Adipose tissue (tissue), 3 donors: ENCODE measurements around the gene GNAQ. TPM values are rescaled to one million over a fixed set of nuclear protein-coding genes. Genes with fewer than 3 reads are reported as not detected.

ENCODE experiments used
- H3K27ac ChIP-seq: one replicate; pipeline ENCODE4 v1.5.1; 2013; ENCODE audit warnings: low read depth, low read length
- WGBS, 3 donors: extraction: QIAGEN DNeasy Blood & Tissue Kit; methylation state at CpG; one replicate each; pipeline ENCODE4 v1.1.7; 2013; 5-methylcytosine and 5-hydroxymethylcytosine counted together
- polyA plus RNA-seq, 3 donors: library from polyadenylated mRNA; stranded (reverse); fragments of 200-250 nt; gene quantifications; one replicate each; pipeline ENCODE4 v1.2.3, GENCODE V29; 2013
- donor health status: healthy with polysubstance abuse.
- donor health status: Bipolar disorder and iron deficiency.
- donor health status: healthy.

GNAQ gene
- polyA plus RNA-seq, 3 donors, result 6.3 to 24.9 (median 16.8) TPM

- no peak overlapping the region for H3K27ac ChIP-seq
- 42 to 78% (median 75%) methylated on average over 4 of the region's 4 CpGs for WGBS, 3 donors
These were observed 22.4 kb downstream of the GNAQ start for GRCh38 chr9:78009186-78009585.

- WGBS, 3 donors, result 22 to 50% (median 27%) methylated on average over 1 of the region's 1 CpG
- no peak overlapping the region for H3K27ac ChIP-seq
These were observed 24.9 kb downstream of the GNAQ start for GRCh38 chr9:78006734-78007133.

DNA sequence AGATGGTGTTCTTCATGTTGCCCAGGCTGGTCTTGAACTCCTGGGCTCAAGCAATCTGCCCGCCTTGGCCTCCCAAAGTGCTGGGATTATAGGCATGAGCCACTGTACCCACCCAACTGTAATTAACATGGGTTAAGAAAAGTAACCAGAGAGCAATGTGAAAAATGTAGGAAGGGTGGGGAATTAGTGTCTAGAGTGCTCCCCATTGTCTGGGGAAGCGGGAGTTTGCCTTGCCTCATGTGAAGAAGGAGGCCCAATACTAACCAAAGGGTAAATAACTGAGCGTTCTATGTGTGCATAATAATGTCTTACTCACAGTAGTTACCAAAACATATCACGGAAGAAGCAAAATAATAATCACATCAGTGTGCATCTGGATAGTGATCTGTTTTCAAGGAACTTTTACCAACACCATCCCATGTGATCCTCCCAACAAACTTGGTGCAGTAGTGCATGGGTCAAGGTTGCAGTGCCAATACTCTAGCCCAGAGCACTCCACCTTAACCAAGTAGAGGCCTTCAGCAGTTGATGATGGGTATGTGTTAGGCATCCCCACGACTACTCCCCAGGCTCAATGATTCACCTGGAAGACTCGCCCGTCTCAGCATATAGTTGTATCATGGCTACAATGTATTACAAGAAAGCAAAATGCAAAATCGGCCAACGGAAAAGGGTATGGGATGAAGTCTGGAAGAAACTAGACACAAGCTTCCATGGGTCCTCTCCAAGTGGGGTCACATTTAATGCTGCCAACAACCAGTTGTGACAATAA, 26.2 kb downstream of the GNAQ start:
- H3K27ac ChIP-seq, result no peak overlapping the region
- 91 to 96% (median 95%) methylated on average over 9 of the region's 9 CpGs for WGBS, 3 donors

DNA sequence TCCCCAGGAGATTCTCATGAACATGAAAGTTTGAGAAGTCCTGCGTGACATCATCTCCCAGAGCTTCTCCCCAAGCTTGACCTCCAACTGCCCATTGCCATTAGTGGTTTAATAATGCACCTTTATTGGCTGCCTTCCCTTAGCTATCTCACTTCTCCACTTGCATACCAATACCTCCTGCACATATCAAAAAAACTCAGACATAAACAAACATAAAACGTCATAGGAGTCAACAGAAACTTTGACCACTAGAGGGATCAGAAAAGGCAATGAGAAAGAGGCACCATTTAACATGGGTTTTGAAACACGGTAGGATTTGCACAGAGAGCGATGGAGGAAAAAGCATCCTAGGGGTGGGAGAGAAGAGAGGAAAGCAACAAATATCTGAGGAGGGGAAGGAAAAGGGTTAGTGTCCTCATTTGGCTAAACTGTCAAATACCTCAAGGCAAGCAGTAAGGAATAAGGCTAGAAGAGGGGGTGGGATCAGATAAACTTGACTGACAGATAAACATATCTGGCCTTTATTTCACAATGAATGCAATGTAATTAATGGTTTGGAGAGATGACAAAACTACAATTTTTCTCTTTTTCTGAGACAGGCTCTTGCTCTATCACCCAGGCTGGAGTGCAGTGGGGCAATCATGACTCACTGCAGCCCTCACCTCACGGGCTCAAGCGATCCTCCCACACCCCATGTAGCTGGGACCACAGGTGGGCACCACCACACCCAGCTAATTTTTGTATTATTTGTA, 27.0 kb downstream of the GNAQ start:
- WGBS, 3 donors, result 46 to 64% (median 63%) methylated on average over 6 of the region's 6 CpGs
- H3K27ac ChIP-seq, result no peak overlapping the region

DNA sequence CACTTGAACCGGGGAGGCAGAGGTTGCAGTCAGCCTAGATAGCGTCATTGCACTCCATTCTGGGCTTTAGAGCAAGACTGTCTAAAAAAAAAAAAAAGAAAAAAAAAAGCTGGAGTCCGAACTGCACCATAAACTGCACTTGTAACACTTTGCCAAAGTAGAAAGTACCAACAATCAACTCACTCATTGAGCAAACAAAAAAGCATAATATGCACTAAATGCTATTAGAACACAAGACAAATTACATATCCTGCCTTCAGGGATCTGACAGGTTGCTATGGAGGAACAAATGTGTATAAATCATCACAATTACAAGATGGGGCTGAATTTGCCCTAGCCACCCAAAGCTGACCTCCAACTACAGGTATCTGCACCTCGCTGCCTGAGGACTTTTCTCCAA, 27.9 kb downstream of the GNAQ start:
- no peak overlapping the region for H3K27ac ChIP-seq
- WGBS, 3 donors, result 80 to 94% (median 88%) methylated on average over 4 of the region's 4 CpGs

GRCh38 chr9:78001946-78002731, 29.5 kb downstream of the GNAQ start:
- H3K27ac ChIP-seq, result no peak overlapping the region
- WGBS, 3 donors, result 63 to 90% (median 88%) methylated on average over 4 of the region's 4 CpGs

DNA sequence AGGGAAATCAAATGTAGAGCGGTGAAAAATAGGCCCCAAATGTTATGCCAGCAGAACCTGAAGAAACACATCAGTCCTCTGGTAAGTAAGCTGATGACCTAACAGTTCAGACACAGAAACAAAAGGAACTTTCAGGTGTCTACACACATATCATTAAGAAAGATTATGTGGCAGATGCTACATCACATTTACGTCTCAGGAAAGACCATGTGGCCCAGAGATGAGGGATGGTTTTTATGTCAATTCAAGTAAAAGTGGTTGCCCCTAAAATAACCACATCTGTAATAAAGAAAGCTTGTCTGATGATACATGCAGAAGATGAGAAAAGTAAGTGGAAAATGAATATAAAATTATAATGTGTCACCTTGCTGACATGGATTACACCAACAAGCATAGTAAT, 31.4 kb downstream of the GNAQ start:
- 78 to 94% (median 81%) methylated on average over 2 of the region's 2 CpGs for WGBS, 3 donors
- H3K27ac ChIP-seq, result no peak overlapping the region

DNA sequence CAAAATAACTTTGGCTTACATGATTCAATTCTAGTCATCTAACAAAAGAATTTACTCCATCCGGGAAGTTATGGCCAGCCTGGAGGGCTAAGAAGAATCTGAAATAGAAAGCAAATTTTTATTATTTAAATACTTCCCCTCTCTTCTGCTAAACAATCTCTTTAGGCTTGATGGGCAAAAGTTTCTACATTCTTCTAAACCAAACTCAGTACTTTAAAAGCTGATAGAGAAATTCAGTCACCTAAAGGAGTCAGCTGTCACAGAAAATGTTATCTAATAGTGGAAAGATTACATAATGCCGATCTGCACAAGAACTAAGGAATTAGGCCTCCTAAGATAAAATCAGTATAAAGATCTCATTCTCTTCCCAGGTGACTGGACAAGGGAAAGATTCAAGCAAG, 32.4 kb downstream of the GNAQ start:
- no peak overlapping the region for H3K27ac ChIP-seq
- WGBS, 3 donors, result 19 to 42% (median 26%) methylated on average over 2 of the region's 2 CpGs

- WGBS, 3 donors, result 49 to 87% (median 63%) methylated on average over 16 of the region's 16 CpGs
- H3K27ac ChIP-seq, result no peak overlapping the region
These were observed 33.9 kb downstream of the GNAQ start for GRCh38 chr9:77997611-77998284.

GRCh38 chr9:77996696-77997095, 34.9 kb downstream of the GNAQ start:
- no peak overlapping the region for H3K27ac ChIP-seq
- 88 to 92% (median 88%) methylated on average over 2 of the region's 2 CpGs for WGBS, 3 donors

GRCh38 chr9:77991191-77991590, 40.4 kb downstream of the GNAQ start:
- H3K27ac ChIP-seq, result no peak overlapping the region
- WGBS, 3 donors, result 75 to 91% (median 76%) methylated on average over 5 of the region's 5 CpGs

- H3K27ac ChIP-seq, result no peak overlapping the region
These were observed 41.7 kb downstream of the GNAQ start for GRCh38 chr9:77989909-77990308.

GRCh38 chr9:77989458-77989857, 42.2 kb downstream of the GNAQ start:
- 82 to 89% (median 82%) methylated on average over 2 of the region's 2 CpGs for WGBS, 3 donors

DNA sequence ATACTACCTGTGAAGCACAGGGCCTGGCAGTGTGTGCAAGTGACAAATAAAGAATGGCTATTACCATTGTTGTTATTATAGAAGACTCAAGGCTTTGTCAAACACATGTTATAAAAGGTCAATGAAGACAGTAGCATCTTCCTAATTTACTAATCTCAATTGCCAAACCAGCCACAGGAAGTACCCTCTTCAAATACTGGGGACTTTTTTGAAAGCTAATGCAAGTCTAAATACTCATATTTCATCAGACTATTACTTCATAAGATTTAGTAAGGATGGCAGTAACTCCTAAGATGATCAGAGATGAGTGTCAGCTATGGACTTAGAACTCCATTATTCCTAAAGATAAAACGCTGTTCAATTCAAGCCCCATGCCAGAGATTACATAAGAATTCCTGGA, 43.0 kb downstream of the GNAQ start:
- WGBS, 3 donors, result 18 to 36% (median 29%) methylated on average over 1 of the region's 1 CpG
- H3K27ac ChIP-seq, result no peak overlapping the region

More at GRCh38 chr9:77989458-77989857, 42.2 kb downstream of the GNAQ start:
- no peak overlapping the region for H3K27ac ChIP-seq

GRCh38 chr9:77987880-77988525, 43.6 kb downstream of the GNAQ start:
- 63 to 72% (median 67%) methylated on average over 5 of the region's 5 CpGs for WGBS, 3 donors
- H3K27ac ChIP-seq, result no peak overlapping the region

- WGBS, 3 donors, result 56 to 84% (median 82%) methylated on average over 7 of the region's 7 CpGs
- H3K27ac ChIP-seq, result no peak overlapping the region
These were observed 44.4 kb downstream of the GNAQ start for GRCh38 chr9:77987081-77987656.

DNA sequence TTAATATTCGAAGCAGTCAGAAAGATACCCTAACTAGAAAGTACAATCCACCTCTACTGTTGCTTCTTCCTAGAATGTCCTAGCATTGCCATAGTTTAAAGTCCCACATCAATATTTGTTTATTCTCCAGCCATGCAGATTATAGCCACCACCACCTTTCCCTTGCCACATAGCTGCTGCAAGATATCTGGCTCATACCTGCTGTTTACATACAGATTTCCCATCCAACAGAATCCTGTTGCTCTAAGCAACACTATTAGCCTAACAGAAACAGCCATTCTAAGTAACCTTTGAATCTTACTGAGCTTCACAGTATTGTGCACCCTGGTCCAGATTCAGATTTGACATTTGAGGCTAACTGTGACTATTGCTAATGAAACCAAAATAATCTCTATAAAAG, 45.6 kb downstream of the GNAQ start:
- H3K27ac ChIP-seq, result no peak overlapping the region
- WGBS, 3 donors, result 46 to 93% (median 84%) methylated on average over 1 of the region's 1 CpG

- H3K27ac ChIP-seq, result no peak overlapping the region
- WGBS, 3 donors, result 50 to 89% (median 69%) methylated on average over 1 of the region's 1 CpG
These were observed 48.3 kb downstream of the GNAQ start for GRCh38 chr9:77983320-77983662.
